C1 segment of cervical spinal cord (tissue), 14 donors: ENCODE measurements around the gene GABRG3.
"Not testable (repeated sequence)": the region's sequence is repeated elsewhere in the genome, so short reads cannot be mapped to it uniquely, and the experiment has no call there.

Experiments
- DNase-seq, 14 donors: peaks; one replicate each; lab custom pipeline; 2025; lab: John Stamatoyannopoulos, UW

GABRG3 gene

DNA sequence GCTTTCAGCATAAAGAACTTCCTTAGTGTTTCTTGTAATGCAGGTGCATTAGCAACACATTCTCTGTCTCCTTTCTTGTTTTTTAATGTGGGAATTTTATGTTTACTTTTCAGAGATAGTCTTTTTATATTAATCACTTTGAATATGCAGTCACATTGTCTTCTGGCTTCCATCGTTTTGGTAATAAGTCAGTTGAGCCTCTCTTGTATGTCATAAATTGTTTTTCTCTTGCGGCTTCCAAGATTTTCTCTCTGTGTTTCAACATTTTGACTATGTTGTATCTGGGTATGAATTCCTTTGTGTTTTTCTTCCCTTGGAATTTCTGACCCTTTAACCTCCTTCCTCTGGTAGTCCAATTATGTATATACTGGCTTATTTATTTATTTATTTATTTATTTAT lies 25.3 kb downstream of the GABRG3 start:
- DNase-seq: no peak

DNA sequence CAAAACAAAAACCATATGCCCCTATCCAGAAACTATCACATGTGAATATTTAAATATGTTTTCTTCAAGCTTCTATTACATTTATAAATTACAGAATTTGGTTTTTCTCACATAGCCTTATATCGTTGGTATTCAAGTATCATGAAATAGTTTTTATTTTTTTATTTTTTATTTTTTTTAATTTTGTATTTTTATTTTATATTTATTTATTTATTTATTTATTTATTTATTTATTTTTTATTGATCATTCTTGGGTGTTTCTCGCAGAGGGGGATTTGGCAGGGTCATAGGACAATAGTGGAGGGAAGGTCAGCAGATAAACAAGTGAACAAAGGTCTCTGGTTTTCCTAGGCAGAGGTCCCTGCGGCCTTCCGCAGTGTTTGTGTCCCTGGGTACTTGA lies 32.0 kb downstream of the GABRG3 start:
- not testable (repeated sequence) for DNase-seq

DNA sequence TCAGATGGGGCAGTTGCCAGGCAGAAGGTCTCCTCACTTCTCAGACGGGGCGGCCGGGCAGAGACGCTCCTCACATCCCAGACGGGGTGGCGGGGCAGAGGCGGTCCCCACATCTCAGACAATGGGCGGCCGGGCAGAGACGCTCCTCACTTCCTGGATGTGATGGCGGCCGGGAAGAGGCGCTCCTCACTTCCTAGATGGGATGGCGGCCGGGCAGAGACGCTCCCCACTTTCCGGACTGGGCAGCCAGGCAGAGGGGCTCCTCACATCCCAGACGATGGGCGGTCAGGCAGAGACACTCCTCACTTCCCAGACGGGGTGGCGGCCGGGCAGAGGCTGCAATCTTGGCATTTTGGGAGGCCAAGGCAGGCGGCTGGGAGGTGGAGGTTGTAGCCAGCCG lies 33.2 kb downstream of the GABRG3 start:
- DNase-seq: not testable (repeated sequence)

DNA sequence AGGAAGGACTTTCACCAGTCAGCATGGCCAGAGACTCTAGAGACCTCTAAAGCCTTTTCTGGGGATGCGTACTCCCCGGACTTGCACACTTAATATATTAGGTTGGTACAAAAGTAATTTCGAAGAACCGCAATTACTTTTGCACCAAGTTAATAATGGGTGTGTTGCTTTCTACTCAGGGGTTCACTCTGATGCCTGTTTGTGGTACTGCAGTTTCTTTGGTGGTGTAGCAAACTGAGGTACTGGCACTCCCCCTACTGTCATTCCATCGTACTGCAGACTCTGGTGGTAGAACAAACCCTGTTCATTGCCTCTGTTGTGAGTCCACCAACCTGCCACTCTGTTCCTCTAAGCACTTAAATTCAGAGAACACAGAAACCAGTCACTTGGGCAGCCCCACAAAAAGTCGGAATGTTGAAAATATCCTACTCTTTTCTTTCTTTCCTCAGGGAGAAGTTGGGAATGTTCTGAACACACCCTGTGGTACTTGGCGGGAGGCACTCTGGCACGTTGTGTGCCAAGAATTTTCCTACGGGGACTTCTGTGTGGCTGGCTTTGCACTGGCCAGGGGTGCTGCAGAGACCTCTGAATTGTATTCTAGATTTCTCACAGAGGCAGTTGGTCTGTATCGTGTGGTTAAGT lies 46.3 kb downstream of the GABRG3 start:
- peak in 8 of 14 donors; percentile 2 to 40 (median 14) for DNase-seq

DNA sequence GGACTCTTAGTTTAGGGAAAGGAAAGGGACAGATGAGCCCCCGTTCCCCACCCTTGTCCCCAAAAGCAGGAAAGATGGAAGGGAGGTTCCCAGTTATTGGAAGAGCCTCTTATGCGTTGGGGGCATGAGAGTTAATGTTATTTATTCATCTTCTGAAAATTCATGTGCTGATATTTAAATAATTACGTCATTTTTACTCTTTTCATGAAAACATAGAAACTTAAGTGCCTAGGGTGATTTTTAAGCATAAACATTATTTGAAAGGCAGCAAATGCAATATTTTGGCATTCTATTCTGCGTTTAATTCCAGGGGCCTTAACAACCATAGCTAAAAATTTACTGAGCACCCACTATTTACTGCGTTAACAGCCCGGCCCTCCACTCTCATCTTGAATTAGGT lies 48.7 kb downstream of the GABRG3 start:
- DNase-seq: no peak

DNA sequence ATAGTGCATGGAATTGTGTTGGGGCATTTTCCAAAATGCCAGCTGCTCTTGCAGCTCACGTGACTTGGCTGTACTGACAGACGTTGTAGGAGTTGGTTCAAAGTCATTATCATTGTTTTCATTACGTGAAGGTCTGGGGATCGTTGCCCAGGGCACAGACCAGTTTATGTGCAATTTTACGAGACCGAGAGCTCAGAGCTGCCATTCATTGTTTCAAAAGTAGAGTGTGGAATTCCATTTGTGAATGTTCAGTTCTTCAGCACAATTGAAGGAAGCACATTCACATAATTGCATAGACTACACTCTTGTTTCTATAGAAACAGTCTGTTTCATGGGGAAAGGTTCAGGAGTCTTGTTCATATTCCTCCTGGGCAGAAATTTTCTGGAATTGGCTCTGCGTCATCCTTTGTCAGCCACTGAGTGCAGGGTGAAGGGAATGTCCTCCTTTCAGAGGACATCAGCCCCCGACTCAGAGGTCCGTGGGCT lies 54.5 kb downstream of the GABRG3 start:
- no peak for DNase-seq

DNA sequence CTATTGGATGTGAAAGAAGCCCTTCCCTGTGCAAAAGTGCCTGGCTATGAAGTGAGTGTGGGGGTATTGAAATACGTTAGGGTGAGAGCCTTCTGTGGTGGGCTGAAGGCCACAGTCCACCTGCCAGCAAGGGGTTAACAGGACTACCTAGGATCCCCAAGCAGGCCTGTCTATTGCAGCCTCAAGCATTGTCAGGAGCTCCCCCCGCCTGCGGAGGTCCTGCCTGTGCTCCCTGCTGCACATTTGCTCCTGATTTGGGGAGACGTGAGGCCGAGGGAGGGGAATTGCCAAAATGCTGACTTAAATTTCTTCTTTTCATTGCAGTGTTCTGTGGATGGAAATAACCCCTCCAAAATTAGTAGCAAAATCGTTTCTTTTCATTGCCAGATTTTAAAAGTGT lies 56.2 kb downstream of the GABRG3 start:
- no peak for DNase-seq

DNA sequence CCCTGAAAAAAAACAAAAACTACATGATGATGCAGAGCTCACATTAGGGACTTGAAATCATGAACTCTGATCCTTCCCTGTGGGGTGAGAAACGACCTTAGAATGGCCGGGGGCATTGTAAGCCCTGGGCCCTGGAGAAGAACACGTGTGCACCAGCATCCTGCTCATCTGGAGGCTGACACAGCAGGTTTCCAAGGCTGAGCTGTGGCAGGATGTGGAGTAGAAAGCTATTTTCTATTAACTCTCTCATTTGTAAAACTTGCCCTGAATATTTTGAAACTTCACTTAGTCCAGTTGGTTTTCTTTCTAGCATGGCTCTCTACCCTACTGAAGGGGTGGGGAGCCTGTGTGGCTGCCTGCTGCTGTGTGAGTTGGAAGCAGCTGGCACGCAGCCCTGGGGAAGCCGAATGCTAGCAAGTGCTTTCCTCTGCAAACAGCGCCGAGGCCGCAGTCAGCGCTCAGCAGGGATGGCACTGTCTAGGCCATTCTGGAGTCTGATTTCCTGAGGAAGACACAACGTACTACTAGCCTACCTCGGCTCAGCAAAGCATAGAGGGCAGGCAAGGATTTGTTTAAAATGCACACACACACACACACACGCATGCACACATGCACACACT lies 58.0 kb downstream of the GABRG3 start:
- DNase-seq: peak in 1 of 14 donors; percentile 27

DNA sequence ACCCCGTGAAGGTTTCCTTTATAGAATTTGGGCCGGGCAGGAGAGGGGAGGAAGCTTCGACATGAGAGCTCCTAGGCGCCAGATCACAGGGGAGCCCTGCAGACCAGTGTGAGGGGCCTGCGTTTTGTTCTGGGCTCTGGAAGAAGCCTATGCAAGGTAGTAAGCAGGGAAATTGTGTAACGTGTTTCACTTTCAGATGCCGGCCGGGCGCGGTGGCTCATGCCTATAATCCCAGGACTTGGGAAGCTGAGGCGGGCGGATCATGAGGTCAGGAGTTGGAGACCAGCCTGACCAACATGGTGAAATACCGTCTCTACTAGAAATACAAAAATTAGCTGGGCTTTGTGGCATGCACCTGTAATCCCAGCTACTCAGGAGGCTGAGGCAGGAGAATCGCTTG lies 65.2 kb downstream of the GABRG3 start:
- no peak for DNase-seq

DNA sequence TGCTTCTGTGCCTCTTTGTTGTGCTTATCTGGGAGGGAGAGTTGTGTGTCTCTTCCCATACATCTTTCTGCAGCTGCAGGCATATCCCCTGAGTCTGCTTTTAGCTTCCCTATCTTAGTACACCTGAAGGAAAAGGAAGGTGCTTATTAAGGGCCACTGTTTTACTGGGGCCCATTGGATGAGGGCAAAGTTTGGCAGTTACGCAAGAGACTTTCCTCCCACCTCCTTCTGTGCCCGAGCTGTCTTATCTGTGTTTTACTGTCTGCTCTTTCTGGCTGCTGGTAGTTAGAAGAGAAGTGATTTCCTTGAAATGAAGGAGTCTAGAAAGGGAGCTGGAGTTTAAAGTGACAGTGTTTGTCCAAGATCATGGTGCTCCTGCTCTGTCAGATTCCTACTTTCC lies 66.5 kb downstream of the GABRG3 start:
- no peak for DNase-seq

DNA sequence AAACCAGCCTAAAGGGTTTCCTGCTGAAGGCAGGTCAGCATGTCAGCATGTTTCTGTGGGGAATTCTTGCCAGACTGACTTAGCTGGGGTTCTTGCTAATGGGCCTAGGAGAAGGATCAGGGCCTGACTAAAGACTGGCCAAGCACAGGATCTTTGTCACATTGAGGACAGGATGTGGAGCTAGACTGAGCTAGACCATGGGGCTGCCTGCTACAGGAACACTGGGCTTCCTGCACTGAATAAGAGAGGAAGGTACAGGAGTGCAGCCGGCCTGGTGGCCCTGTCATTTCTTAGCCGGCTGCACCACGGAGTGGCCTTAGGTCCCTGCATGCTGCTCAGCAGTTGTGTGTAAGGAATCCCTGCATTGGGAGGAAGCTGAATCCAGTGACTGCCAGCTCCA lies 68.2 kb downstream of the GABRG3 start:
- no peak for DNase-seq

DNA sequence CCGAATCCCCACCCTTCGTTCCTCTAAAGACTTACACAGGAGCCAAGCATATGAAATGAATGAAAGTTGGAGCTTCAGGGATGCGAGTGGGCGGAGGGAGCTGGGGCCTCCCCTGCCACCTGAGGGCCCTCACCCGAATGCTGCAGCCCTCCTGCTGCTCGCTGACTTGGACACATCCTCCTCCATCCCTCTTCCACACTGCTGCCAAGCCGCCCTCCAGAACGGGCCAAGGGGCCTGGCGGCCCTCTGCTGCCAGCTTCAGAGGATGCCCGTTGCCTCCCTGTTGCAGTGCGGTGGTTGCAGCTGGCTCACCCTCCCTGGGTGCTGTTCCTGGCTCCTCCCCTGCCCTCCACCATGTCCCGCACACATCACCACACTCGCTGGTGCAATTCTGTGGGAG lies 71.2 kb downstream of the GABRG3 start:
- no peak for DNase-seq

DNA sequence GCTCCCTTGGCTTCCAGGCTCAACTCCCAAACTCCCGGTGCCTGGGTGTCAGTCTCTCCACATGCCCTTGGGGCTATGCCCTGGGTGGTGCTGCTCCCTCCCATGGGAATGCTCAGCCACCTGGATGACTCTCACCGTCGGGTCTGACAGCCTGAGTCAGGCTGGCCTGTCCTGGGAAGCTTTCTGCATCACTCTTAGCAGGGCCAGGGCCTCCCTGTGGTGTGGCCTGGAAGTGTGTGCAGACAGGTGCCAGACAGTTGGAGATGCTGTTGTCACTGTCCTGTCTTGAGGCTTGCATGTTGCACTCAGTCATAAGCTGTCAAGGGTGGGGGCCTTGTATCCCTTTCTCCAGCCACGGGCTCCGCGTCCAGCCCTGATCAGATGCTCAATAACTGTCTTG lies 71.7 kb downstream of the GABRG3 start:
- DNase-seq: no peak

DNA sequence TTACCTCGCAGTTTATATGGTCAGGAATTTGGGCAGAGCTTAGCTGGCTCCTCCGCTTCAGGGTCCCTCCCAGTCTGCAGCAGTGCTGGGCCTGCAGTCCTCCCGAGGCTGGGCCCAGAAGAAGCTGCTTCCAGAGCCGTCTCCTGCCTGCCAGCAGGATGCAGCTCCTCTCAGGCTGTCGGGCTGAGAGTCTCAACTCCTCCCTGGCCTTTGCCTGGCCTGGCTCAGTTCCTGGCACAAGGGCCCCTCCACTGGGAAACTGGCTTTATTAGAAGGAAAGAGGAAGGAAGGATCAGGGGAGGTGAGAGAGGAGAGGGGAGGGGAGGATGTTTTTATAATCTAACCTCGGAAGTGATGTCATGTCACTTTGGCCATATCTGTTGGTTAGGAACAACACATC lies 72.8 kb downstream of the GABRG3 start:
- DNase-seq: no peak

DNA sequence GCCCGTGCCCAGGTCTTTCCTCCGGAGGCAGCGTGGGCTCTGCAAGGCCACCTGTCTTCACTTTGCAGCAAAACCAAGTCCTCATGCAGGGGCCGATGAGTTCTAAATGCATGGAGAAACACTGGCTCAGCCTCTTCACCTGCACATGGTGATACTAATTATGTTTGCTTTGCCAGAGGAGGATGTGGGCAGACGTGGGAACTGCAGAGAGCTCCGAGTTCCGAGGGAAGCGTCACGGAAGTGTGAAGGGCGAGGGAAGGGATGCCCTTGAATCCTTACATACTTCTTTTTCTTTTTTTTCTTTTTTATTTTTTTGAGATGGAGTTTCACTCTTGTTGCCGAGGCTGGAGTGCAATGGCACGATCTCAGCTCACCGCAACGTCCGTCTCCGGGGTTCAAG lies 74.8 kb downstream of the GABRG3 start:
- no peak for DNase-seq

DNA sequence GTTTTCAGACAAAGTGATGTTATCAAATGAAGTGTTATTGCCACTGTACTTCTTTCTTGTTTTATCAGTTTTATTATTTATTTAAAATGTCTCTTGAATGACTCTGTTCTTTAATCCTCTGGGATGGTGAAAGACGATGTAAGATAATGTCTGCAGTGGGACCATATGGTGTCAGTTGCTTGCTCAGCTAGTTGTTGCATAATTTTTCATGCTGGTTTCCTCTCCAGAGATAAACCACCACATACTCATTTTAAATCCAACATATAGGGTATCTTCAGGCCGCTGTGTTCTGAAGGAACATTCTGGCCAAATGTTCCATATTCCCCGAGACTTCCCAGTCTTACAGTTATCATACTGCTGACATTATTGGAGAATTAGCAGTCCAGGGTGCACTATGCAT lies 75.9 kb downstream of the GABRG3 start:
- DNase-seq: no peak

DNA sequence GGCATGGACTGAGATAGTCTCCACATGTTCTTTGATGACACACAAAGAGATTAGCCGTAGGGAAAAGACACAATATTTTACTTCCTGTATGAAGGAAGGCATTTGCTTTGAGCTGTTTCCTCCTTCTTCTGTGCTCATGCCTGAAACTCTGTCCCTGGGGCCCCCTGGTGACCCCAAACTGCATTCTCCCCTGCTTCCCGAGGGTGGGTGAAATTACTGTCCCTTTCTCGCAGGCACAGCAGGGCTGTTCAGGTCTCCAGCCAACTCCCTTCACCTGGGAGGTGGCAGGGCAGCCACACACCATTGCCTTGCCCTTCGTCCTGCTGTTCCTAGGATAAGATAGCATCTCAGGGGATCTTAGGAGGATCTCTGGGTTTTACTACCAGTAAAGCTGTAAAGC lies 79.2 kb downstream of the GABRG3 start:
- DNase-seq: no peak

DNA sequence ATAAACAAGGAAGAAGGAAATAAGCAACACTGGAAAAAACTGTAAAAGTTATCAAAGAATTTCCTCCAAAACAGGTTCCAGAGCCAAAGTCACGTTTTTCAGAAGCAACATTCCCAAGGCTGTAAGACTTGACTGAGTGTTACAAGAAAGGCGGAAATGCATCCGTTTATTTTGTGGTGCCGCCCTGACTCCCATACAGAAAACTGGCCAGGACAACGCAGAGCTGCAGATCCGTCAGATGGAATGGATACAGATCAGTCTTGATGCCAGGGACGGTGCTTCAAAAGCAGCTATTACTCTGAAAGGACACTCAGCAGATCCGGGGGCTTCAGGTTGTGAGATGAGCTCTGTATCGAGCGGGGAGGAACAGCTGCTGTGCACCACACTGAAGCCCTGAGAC lies 83.4 kb downstream of the GABRG3 start:
- no peak for DNase-seq

DNA sequence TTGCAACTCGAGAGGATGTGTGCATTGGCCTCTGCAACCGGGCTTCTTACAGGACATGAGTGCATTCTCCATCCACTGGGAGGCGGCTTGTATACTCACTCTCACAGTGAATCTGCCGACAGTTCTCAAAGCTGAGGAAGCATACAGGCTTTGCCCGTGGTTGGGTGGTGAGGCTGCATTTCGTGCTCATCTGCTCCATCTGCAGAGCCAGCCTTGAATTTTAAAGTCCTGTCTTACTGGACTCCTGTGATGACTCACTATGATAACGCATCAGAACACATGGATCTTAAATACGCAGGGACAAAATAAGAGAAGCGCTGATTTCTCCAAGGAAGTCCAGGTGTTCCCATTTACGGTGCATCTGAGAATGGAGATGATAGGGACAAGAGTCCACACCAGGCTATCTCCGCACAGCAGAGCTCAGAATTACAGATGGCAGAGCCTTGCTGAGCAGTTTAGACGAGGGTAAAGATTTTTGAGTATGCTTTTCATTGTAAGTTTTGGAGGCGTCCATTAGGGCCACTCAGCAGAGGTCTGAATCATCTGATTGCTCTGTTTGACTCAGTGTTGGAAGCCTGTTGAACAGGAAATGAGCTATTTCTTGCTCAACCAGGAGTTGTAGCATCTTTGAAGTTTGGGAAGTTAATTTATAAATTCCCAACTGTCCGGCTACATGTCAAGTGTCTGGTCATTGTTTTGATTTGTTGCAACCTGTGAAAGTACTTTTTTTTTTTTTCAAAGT lies 87.1 kb downstream of the GABRG3 start:
- DNase-seq: no peak

DNA sequence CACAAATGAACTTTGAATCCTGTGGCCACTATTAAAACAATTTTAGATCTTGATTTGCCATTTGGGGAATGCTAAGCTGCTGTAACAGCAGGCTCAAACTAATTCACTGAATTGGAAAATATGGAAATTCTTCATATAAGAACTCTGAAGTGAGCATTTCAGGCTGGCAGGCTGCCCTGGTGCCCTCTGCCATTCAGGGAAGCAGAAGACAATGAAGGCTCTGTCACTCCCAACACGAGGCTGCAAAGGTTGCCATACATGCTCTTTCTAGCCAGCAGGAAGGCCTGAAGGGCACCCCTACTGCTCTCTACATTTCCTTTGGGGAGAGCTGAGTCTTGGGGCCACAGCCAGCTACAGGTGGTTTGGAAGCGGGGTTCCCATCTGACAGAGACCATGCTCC lies 88.0 kb downstream of the GABRG3 start:
- DNase-seq: no peak

DNA sequence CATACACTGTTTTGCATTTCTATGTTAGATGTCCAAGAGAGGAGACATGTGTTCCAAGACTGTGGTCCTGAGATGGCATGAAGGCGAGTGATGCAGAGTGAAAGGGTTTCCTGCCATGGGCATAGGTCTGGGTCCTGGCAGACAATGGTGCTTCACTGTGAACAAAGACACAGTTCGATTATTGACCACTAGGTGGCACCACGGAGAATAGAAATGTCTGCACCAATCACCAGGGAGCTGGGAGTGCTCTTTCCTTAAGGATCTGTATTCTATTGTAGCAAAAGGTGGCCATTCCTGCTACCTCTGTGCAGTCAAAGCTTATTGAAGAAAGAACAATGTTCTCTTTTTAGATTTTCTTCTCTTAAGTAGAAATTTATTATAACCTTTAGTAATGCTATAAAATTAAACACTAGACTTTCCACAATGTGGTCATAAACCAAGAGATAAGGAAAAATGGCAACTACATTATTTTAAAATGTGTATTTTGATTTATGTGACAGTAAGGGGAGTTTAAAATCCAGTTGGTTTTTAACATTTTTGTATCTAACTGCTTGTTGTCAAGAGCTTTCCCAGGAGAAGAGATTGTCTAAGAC lies 88.7 kb downstream of the GABRG3 start:
- peak in 4 of 14 donors; percentile 11 to 26 (median 16) for DNase-seq

DNA sequence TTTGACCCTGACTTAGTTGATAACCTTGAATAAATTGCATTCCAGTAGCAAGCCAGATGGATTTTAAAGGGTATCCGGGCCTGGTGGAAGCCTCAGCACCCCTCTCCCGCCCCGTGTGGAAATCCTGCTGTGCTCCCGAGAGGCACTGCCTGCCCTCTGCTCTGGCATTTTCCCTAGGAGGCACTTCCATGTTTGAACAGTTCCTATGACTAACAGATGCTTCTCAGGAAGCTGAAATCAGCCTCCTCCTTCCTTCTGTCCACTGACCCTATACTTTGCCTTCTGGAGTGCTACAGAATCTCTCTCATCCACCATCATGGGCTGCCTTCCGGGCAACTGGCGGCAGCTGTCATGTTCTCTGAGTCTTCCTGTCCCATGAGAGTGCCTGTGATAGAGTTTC lies 90.8 kb downstream of the GABRG3 start:
- no peak for DNase-seq

DNA sequence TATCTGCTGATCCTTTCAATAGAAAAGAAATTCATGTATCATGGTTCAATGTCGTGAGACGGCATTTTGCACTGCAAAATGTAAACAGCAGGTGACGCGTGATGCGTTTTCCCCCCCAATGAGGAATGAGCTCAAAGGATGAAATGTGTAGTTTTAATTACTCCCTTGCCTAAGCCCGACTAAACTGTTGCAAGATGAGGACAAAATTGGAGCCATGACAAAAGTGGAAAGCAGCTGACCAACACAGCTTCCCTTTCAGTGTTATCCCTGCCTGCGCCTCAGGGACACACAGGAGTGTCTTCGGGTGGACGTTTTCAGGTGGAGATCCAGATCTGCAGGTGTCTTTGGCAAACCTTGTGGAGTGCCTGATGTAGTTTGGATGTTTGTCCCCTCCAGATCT lies 92.0 kb downstream of the GABRG3 start:
- DNase-seq: no peak
